Measurements from ENCODE around the gene SDHA. TPM values are rescaled to one million over a fixed set of nuclear protein-coding genes. Genes with fewer than 3 reads are reported as not detected.

The SDHA gene
- total RNA-seq, 1 donor = 92.6 TPM

DNA sequence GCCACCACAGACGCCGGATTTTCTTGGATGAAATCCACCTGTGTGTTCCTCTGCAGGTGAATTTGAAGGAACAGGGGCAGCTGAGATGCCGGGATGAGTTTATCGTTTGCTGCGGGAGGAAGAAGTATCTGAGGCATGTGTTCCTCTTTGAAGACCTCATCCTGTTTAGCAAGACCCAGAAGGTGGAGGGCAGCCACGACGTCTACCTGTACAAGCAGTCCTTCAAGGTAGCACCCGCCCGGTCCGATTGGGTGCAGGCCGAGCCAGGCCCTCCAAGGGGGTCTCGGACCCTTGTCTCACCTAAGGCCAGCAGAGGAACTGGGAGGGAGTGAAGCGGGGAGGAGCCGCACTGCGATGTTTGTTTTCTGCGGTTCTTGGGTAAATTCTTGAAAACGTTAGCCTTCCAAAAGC is 45.3 kb upstream of the SDHA start:
- no peak overlapping the region for H3K4me3 ChIP-seq (ENCODE audit: low read depth, low read length)
- TF ChIP-seq, protein P1, sequence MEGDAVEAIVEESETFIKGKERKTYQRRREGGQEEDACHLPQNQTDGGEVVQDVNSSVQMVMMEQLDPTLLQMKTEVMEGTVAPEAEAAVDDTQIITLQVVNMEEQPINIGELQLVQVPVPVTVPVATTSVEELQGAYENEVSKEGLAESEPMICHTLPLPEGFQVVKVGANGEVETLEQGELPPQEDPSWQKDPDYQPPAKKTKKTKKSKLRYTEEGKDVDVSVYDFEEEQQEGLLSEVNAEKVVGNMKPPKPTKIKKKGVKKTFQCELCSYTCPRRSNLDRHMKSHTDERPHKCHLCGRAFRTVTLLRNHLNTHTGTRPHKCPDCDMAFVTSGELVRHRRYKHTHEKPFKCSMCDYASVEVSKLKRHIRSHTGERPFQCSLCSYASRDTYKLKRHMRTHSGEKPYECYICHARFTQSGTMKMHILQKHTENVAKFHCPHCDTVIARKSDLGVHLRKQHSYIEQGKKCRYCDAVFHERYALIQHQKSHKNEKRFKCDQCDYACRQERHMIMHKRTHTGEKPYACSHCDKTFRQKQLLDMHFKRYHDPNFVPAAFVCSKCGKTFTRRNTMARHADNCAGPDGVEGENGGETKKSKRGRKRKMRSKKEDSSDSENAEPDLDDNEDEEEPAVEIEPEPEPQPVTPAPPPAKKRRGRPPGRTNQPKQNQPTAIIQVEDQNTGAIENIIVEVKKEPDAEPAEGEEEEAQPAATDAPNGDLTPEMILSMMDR (IDR thresholded peaks at IDR 0.05; ENCODE audit: insufficient read depth, low read length) = no peak
- no peak for DNase-seq (ENCODE audit: low read depth)

DNA sequence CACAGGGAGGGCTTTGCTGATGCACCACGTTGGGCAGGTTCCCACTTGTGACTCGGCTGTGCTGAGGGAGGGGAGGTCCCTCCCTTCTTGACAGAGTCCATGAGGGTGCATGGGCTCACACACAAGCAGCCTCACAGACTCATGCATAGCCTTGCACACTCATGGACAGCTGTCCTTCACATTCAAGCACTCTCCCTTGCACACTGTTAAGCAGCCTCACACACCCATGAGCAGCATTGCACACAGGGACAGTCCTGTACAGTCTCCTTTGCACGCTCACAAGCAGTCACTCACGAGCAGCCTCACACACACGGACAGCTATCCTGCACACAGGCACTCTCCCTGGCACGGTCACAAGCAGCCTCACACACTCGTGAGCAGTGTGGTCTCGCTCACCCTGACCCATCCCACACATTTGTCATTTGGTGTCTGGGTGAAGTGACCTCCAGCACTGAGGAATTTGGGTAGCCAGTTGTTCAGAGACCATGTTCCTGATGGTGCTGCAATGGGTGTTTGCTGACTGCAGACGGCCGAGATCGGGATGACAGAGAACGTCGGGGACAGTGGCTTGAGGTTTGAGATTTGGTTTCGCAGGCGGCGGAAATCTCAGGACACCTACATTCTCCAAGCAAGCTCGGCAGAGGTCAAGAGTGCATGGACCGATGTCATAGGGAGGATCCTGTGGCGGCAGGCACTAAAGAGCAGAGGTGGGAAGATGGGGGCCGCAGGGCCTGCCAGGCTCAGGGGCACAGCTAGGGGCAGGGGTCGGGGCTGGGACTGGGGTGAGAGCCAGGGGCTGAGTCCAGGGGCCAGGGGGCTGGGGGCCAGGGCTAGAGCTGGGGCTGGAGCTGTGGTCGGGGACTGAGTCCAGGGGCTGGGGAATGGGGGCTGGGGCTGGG is 44.5 kb upstream of the SDHA start:
- H3K4me3 ChIP-seq (ENCODE audit: low read depth, low read length) = no peak overlapping the region
- DNase-seq (ENCODE audit: low read depth) = no peak
- TF ChIP-seq, protein P1 (IDR thresholded peaks at IDR 0.05; ENCODE audit: insufficient read depth, low read length) = no peak

DNA sequence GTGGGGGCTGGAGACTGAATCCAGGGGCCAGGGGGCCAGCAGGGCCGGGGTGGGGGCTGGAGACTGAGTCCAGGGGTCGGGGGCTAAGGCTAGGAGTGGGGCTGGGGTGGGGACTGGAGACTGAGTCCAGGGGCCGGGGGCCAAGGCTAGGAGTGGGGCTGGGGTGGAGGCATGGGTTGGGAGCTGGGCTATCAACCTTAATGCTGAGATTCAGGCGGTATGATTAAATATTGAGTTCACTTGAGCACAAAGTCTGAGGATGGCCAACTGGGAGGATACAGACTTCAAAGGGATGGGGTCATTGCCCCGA is 43.9 kb upstream of the SDHA start:
- TF ChIP-seq, protein P1 (IDR thresholded peaks at IDR 0.05; ENCODE audit: insufficient read depth, low read length) = no peak
- no peak overlapping the region for H3K4me3 ChIP-seq (ENCODE audit: low read depth, low read length)
- DNase-seq (ENCODE audit: low read depth) = no peak

GRCh38 chr5:174876-175465 is 43.1 kb upstream of the SDHA start:
- H3K4me3 ChIP-seq (ENCODE audit: low read depth, low read length) = no peak overlapping the region
- TF ChIP-seq, protein P1 (IDR thresholded peaks at IDR 0.05; ENCODE audit: insufficient read depth, low read length) = no peak
- no peak for DNase-seq (ENCODE audit: low read depth)

GRCh38 chr5:176296-176823 is 41.8 kb upstream of the SDHA start:
- H3K4me3 ChIP-seq (ENCODE audit: low read depth, low read length) = no peak overlapping the region
- TF ChIP-seq, protein P1 (IDR thresholded peaks at IDR 0.05; ENCODE audit: insufficient read depth, low read length) = no peak
- no peak for DNase-seq (ENCODE audit: low read depth)

DNA sequence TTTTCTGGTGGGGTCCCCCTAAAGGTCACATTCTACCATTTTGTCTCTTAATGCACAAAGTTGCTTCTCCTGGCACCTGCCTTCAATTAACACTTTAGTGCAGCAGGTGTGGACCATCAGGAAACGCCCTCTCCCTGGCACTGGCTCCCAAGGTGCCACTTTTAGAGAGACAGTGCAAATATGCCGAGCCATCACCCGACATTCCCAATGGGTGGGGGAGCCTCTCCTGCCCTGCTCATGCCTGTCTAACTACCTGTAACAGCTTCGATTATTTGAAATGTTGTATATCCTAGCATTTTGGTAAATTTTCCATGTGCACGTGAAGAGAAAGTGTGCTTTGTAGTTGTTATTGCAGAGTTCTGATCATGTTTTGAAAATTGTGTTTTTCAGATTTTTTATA is 40.0 kb upstream of the SDHA start:
- no peak for DNase-seq (ENCODE audit: low read depth)
- no peak overlapping the region for H3K4me3 ChIP-seq (ENCODE audit: low read depth, low read length)
- TF ChIP-seq, protein P1 (IDR thresholded peaks at IDR 0.05; ENCODE audit: insufficient read depth, low read length) = no peak
